SKM-1 treated with dmso at 0.1 percent for 144 hours (cell line): Measurements from ENCODE around the gene HEATR5B.
"Not testable (repeated sequence)": the region's sequence is repeated elsewhere in the genome, so short reads cannot be mapped to it uniquely, and the experiment has no call there.

ENCODE experiments used
- DNase-seq: peaks from one replicate; lab custom pipeline; 2025; ENCODE audit not compliant: unreplicated experiment; lab: John Stamatoyannopoulos, UW

Gene HEATR5B

DNA sequence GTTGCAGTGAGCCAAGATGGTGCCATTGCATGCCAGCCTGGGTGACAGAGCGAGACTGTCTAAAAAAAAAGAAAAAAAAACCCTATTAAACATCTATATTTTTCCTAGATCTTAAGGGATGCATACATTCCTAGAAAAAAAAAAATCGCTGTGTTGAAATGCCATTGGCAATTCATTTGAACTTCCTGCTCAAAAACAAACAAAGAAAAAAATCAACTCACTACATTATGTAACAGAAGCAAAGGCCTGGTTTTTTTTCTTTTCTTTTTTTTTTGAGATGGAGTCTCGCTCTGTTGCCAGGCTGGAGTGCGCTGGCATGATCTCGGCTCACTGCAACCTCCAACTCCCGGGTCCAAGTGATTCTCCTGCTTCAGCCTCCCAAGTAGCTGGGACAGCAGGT is 96.2 kb downstream of the HEATR5B start:
- no peak for DNase-seq

DNA sequence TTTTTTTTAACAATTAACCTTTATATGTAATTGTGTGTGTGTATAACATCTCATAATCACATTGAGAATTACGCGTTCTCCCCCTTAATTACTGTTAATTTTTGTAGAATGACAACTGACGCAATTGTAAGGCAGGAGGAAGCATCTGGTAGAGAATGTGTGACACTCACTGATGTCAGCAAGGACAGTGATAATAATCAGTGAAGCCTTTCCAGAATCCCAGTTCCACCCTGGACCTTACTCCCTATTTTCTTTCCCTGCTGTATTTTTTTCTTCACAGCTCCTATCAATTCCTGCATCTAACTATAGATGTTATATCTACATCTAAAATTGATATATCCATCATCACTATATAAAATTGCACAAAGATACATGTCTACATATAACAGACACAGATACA is 101.7 kb downstream of the HEATR5B start:
- no peak for DNase-seq

DNA sequence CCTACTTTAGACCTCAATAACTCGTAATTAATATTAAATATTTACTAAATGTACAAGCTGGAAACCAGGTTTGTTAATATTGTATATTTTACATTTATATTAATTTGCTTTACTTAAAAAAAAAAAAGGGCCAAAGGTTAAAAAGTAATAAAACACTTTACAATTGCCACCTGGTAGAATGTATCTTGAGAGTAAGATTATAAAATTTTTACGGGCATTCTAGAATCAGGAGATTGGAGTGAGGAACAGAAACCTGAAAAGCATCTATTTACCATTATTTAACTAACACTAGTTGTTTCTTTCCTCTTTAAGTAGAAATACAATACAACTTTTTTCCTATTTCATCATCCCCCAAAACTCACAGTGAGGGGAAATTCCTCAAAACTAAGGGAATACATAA is 102.3 kb downstream of the HEATR5B start:
- no peak for DNase-seq

DNA sequence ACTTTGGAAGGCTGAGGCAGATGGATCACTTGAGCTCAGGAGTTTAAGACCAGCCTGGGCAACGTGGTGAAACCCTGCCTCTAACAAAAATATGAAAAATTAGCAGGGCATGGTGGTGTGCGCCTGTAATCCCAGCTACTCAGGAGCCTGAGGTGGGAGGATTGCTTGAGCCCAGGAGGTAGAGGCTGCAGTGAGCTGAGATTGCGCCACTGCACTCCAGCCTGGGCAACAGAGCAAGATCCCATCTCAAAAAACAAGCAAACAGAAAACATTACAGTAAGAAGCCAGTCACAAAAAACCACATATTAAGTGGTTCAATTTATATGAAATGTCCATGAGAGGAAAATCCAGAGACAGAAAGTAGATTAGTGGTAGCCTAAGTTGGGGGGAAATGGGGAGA is 105.2 kb downstream of the HEATR5B start:
- not testable (repeated sequence) for DNase-seq

DNA sequence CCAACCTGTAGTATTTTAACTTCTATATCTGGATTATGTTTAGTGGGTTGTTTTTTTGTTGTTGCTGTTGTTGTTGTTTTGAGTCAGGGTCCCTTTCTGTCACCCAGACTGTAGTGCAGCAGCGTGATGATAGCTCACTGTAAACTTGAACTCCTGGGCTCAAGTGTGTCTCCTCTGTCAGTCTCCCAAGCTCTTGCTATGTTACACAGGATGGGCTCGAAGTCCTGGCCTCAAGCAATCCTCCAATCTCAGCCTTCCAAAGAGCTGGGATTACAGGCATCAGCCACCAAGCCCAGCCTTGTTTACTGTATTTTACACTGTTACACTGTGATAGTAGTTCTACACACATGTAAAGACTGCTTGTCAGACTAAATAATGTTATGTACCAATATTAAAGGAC is 108.1 kb downstream of the HEATR5B start:
- no peak for DNase-seq

DNA sequence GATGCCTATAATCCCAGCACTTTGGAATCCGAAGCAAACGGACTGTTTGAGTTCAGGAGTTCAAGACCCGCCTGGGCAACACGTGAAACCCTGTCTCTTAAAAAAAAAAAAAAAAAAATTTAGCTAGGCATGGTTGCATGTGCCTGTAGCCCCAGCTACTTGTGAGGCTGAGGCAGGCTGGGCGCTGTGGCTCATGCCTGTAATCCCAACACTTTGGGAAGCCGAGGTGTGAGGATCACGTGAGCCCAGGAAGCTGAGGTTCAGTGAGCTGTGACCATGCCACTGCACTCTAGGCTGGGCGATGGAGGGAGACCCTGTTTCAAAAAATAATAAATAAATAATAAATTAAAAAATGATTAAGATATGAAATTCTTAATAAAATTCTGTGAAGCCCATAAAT is 108.9 kb downstream of the HEATR5B start:
- no peak for DNase-seq

DNA sequence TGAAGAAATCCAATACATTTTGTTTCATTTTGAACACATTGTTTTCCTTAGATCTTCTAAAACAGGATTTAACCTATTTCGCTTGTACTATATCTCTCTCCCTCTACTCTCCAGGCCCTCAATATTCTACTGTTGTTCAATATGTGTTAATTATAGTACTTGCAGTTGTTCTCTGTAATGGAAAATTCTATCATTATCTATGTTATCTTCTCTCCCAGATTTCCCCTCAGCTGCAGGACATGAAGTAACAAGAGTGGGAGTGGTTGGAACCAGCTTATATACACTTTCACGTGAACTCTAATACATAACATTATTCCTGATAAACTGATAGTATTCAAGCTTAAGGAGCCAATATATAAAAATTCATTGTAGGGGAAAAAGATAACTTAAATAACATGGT is 110.9 kb downstream of the HEATR5B start:
- DNase-seq = no peak

DNA sequence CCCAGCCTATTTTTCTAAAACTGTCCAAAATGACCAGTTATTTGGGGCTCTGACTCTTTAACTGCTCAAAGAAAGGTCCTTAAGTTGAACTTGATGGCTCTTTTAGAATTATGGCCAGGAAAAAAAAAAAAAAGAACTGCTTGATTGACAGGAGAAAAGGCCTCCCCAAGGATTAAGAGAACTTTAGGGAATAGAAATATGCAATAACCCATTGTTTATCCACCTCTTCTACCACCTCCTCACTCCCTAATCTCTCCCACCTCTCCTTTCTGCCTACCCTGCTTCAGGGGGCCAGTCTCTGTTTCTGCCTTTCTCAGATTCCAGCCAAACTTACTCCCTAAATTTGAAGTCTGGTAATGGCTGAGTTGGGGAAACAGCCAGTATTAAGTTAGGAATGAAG is 112.2 kb downstream of the HEATR5B start:
- no peak for DNase-seq

DNA sequence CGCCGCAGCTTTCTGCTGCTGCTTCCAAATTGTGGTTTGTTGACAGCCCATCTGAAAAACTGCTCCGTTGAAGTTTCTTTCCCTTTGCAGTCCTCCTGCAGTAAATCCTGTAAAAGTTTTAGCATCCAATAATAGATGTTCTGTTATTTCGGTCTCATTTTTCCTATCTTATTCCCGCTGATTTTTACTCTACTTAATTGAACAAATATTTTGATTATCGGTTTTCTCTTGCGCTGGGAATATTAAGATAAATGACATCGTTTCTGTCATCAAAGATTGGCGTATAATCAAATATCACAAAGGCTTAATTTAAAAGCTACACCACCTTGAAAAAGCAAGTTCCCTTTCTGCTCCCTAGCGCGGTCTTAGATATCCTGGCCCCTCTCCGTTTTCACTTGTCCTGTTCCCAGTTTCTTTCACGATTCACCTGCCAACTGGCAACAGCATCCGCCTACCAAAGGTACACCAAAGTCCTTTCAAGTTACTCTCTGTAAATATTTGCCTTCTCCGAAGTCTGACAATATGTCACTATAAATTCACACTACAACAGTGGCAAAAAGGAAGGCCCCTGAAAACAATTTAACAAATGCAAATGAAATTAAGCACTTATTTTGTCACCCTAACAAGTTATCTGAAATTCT is 116.8 kb downstream of the HEATR5B start:
- DNase-seq = no peak

DNA sequence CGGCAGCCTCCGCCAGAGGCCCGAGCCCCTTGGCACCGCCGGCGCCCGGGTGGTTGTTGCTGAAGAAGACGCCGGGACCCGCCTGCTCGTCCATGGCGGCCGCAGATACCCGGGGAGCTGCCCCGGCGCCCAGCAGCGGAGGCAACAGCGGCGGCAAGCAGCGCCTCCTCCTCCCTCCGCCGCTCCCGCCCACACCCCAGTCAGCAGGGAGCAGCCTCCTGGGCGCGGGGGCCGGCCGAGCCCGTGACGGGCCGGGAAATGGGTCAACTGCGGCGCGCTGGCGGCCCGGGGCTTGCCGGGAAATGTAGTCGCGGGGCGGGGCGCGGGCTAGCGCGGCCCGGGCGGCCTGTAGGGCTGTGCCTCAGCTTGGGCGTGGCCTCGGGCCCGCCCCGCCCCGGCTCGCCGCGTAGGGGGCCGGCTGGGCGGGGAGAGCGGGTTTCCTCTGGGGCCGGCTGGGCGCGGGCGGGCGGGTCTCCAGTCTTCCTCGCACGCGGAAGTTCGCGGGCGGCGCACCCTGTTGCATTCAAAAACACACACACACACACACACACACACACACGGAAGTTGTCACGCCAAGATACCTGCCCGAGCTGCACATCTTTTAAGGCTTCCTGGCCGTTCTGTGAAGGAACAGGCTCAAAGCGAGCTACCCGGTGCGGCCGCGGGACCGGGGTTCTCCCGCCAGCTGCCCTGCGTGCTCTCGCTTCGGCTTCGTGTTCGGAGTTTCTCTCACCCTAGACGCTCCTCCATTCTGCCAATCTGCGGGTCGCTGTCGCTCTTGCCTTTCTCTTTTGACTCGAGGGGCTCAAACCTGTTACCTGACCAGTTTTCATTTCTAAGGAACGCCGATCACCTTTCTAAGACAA is 117.6 kb downstream of the HEATR5B start, which contains the start of gene STRN:
Gene STRN (minus strand): TSS at position 167 of the 866 bp plus-strand sequence. CDS start 73 bp downstream, at position 94.
- DNase-seq = peak; percentile 91

DNA sequence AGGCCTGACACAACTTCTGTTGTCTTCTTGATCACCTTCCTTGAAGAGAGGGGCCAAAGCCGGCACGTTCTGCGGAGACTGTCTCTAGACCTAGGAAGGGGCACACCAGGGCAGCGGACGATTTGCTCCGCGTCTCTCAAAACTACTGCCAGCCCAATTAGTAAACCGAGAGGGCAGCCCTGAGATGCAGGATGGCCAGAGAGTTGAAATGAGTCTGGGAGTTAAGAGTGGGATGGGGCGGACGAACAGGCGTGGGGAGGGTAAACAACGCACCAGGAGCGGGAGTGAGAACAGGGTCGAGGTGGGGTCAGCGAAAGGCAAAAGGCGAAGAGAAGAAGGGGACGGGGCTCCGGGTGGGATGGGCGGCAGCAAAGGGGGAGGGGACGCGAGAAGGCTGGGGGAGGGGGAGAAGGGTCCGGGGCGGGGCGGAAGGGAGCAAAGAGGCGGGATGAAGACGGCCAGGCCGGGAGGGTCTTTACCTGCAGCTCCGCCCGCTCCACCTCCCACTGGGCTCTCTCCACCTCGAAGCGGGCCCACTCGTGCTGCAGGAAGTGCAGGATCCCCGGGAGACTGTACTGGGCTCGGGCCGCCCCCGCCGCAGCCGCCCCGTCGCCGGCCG is 118.3 kb downstream of the HEATR5B start:
- DNase-seq = no peak

DNA sequence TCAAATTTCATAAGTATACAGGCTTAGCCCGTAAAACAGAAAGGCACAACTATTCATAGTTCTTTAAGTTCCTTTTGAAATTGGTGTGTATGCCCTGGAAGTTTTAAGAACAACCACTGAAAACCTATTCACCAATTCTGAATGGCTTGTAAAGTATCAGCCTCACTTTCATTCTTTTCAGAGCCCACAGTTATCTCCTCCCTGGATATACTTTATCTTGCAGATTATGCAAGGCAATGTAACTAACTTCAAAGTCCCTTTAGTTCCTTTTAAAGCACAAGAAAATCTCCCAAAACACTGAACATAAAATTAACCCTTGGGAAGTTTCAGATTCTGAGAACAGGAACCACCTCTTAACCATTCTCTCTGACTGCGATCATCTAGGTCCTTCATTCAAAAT is 119.0 kb downstream of the HEATR5B start:
- DNase-seq = no peak

DNA sequence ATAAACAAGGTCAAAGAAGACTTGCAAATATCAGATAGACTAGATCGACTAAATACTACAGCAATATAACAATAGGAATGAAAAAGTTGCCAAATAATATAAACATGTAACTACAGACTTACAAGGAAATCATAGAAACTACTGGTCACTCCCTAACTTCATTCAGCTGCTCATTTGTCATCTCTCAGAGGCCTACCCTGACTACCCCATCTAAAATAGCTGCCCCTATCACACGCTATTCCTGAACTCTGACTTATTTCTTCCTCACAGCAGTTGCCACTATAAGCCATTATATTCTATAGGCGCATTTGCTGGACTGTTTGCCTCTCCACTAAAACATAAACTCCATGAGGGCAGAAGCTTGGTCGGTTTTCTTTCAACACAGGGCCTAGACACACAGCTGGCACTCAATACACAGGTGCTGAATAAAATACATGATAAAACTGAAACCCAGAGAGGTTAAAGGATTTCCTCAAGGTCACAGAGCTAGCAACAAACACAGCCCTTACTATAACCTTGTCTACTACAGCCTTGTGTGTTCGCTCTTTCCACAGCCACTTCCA is 119.6 kb downstream of the HEATR5B start:
- no peak for DNase-seq

DNA sequence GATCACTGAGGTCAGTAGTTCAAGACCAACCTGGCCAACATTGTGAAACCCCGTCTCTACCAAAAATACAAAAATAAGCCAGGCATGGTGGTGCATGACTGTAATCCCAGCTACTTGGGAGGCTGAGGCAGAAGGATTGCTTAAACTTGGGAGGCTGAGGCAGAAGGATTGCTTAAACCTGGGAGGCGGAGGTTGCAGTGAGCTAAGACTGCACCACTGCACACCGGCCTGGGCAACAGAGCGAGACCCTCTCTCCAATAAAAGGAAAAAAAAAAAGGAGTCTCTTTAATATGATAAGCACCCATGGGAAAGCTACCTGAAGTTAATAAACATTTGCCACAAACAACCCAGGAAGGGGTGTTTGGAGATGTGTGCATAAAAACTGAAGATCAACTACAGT is 120.4 kb downstream of the HEATR5B start:
- no peak for DNase-seq

DNA sequence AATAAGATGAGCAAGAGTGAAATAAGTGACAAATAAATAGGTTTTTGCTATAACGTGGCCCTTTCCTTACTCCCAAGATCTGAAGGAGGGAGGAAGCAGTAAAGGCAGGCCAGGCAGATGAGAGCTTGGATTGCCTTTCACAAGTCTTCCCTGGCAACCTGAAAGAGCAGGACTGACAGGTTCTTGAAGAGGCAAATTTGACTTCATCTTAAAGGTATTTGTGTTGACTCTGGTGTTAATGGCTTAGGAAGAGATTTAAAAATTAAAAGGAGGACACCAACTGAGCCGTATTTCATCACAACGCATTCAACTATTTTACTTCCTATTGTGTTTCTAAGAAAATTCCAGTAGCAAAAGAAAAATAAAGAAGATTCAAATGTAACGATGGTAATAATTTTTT is 121.1 kb downstream of the HEATR5B start:
- no peak for DNase-seq

DNA sequence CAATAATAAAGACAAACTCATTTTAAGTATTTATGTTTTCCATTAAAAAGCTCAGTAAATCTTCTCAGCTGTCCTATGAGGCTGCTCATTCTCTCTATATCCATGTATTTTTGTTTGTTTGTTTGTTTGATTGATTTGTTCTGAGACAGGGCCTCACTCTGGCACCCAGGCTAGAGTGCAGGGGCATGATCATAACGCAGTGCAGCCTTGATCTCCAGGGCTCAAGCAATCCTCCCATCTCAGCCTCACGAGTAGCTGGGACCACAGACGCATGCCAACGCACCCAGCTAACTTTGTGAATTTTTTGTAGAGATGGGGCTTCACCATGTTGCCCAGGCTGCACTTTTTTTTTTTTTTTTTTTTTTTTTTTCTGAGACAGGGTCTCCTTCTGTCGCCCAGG is 123.4 kb downstream of the HEATR5B start:
- DNase-seq = no peak

DNA sequence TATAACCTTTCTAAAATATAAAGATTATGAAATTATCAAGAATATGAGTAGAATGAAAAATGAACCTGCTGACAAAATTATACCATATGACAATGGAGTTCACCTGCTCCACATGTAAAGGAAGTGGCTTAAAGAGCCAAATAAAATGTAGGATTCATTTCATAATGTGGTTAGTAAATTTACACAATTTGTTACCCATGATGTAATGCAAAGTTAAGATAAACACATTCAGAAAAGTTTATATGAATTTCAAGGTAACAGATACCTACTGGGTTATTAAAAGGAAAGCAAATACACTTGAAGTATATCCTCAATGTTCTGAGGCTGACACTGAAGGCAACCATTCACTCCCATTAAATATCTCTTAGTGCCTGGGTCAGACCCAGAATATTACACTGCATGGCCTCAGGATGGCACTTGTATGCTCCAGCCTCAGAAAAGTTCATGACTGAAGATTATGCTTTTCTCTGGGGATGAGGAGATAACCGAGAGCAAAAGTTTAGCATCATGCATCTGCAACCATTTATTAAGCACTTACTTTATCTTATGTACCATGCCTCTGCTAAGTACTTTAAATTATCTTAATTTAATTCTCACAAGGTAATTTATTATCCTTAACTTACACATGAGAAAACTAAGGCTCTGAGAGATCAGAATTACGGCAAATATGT is 124.0 kb downstream of the HEATR5B start:
- no peak for DNase-seq

DNA sequence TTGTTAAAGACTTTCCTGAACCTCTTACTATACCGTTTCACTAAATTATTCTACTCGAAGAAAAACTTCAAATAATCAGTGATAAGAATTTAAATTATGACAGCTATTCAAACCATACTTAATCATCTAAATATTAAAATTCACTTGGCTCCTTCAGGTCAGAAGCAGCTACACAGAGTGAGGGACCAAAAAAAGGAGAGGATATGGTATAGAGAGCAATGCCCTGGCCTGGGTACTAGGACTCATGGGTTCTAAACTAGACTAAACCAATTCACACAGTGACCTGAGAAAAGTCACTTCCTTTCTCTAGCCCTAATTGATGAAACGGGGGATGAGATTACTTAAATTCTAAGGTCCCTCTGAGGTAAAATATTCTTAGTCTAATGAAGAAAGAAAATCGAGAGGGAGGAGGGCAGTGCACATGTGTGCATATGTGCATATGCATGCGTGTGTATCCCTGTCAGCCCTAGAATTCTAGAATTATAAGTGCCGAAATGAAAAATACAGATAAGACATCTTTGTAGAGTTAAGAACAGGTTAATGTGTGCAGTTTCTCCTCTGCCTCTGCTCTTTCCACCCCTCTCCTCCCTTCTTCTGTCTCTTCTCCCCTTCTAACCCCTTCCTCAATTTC is 129.1 kb downstream of the HEATR5B start:
- DNase-seq = no peak

DNA sequence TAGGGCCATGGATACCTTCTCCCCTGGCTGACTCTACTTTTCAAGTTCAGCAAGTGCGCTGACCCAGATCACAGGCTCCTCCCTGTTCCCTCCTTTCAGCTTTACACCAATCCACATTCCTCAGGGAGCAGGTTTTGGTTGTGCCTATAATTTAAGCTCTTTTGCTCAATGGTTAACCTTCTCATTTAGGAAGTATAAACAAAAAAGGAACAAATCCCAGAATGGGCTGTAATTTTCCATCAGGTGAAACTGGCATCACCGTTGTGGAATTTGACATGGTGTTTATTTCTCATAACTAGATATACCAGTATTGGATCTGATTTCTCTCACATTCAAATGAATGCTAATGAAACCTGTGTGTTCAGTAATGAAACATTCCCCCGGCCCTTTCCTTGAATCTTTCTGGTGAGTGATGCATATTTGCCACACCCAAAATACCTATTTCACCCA is 131.4 kb downstream of the HEATR5B start:
- no peak for DNase-seq

DNA sequence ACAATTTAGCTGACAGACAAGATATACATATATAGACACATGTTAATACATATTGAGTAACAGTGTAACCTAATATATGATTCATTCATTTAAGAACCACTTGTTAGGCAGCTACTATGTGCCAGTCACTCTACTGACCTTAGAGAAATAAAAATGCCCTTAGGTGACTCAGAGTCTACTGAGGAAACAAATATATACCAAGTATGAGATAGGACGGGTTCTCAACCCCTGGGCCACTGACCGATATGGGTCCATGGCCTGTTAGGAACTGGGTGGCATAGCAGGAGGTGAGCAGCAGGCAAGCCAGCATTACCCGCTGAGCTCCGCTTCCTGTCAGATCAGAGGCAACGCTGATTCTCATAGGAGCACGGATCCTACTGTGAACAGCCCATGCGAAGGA is 132.6 kb downstream of the HEATR5B start:
- DNase-seq = no peak
